SU-DHL-6 (cell line): ENCODE measurements around the gene DRC7.

Source experiments
- H2AFZ ChIP-seq: fragments of 200-600 bp; sonication (generic); 2 replicates; pipeline ENCODE4 v1.6.1; 2014; ENCODE audit warnings: low read depth, mild to moderate bottlenecking, moderate library complexity, mixed read lengths, antibody characterized with exemption, low read length; ENCODE audit not compliant: severe bottlenecking
- H3F3A ChIP-seq: fragments of 200-600 bp; shearing (Covaris generic); 2 replicates; pipeline ENCODE4 v1.6.0; 2016; ENCODE audit warnings: antibody characterized with exemption, mild to moderate bottlenecking; ENCODE audit not compliant: insufficient read depth
- H3K27ac ChIP-seq: fragments of 200-600 bp; sonication (generic); 2 replicates; pipeline ENCODE4 v1.5.1; 2016; ENCODE audit warnings: low read depth, mild to moderate bottlenecking, low read length, moderate library complexity, mixed read lengths
- H3K27me3 ChIP-seq: fragments of 200-600 bp; sonication (generic), shearing (Covaris generic); 2 replicates; pipeline ENCODE4 v1.6.0; 2014; ENCODE audit warnings: mild to moderate bottlenecking, low read length
- H3K36me3 ChIP-seq: fragments of 200-600 bp; sonication (generic); 2 replicates; pipeline ENCODE4 v1.6.1; 2014; ENCODE audit warnings: mild to moderate bottlenecking, low read length, mixed read lengths
- H3K4me2 ChIP-seq: fragments of 300-600, 200-600 bp; shearing (Covaris generic), sonication (generic); 2 replicates; pipeline ENCODE4 v1.6.0; 2014; ENCODE audit warnings: low read length, low read depth, mild to moderate bottlenecking; ENCODE audit not compliant: poor library complexity, severe bottlenecking
- H3K4me3 ChIP-seq: fragments of 200-600 bp; sonication (generic); 2 replicates; pipeline ENCODE4 v1.5.1; 2014; ENCODE audit warnings: antibody characterized with exemption, low read length, mild to moderate bottlenecking, mixed read lengths; ENCODE audit not compliant: insufficient read depth, poor library complexity, severe bottlenecking
- H3K79me2 ChIP-seq: fragments of 200-600 bp; sonication (generic); 2 replicates; pipeline ENCODE4 v1.6.1; 2014; ENCODE audit warnings: mild to moderate bottlenecking, low read length, moderate library complexity; ENCODE audit not compliant: insufficient read depth
- H3K9ac ChIP-seq: fragments of 200-600 bp; sonication (generic); 2 replicates; pipeline ENCODE4 v1.7.0; 2014; ENCODE audit warnings: mild to moderate bottlenecking, low read length
- H3K9me2 ChIP-seq: fragments of 200-600 bp; sonication (generic); replicated peaks from 2 replicates; pipeline ENCODE4 v1.6.1; 2014; ENCODE audit warnings: low read length; ENCODE audit not compliant: insufficient read depth
- H3K9me3 ChIP-seq: fragments of 200-600 bp; sonication (generic); 2 replicates; pipeline ENCODE4 v1.6.1; 2014; ENCODE audit warnings: low read length, mixed read lengths; ENCODE audit not compliant: insufficient read depth
- H4K20me1 ChIP-seq: fragments of 200-600 bp; sonication (generic); 2 replicates; pipeline ENCODE4 v1.6.1; 2014; ENCODE audit warnings: low read depth, mild to moderate bottlenecking, antibody characterized with exemption, low read length, moderate library complexity, mixed read lengths
- EZH2phosphoT487 ChIP-seq: fragments of 200-600 bp; sonication (generic), shearing (Covaris generic); conservative IDR thresholded peaks from 2 replicates; pipeline ENCODE4 v1.6.1; 2018; ENCODE audit warnings: mild to moderate bottlenecking, antibody characterized with exemption, low read length, moderate library complexity, mixed read lengths
- TF ChIP-seq, protein P1 (sequence below): fragments of 200-600 bp; sonication (generic); IDR thresholded peaks from one replicate; pipeline ENCODE4 v1.5.1; 2017; ENCODE audit warnings: antibody characterized with exemption, mild to moderate bottlenecking, low read length, moderate library complexity; ENCODE audit not compliant: insufficient read depth, poor library complexity, severe bottlenecking

DRC7 gene

GRCh38 chr16:57672416-57672815, 22.2 kb upstream of the DRC7 start:
- no peak overlapping the region for H3K27ac ChIP-seq
- H3K9me2 ChIP-seq = no peaks in the 10 kb centered on the region
- no peak overlapping the region for H3K4me3 ChIP-seq
- H3K9ac ChIP-seq = no peak overlapping the region
- TF ChIP-seq EZH2phosphoT487 = no peak
- H3K9me3 ChIP-seq = no peaks in the 10 kb centered on the region
- no peaks in the 10 kb centered on the region for H4K20me1 ChIP-seq
- H3K4me2 ChIP-seq = no peak overlapping the region
- H3K36me3 ChIP-seq = no peaks in the 10 kb centered on the region
- H2AFZ ChIP-seq = no peak overlapping the region
- H3K27me3 ChIP-seq = no peaks in the 10 kb centered on the region
- H3K79me2 ChIP-seq = no peaks in the 10 kb centered on the region
- H3F3A ChIP-seq = no peaks in the 10 kb centered on the region

GRCh38 chr16:57672824-57673223, 21.8 kb upstream of the DRC7 start:
- Histone ChIP-seq H3F3A (no peaks in the 10 kb centered on the region), H3K4me2 (no peak overlapping the region), H3K9ac (no peak overlapping the region), H3K9me3 (no peaks in the 10 kb centered on the region), H3K27me3 (no peaks in the 10 kb centered on the region), H3K27ac (no peak overlapping the region), H2AFZ (no peak overlapping the region), H3K4me3 (no peak overlapping the region), H3K9me2 (no peaks in the 10 kb centered on the region), H3K36me3 (no peaks in the 10 kb centered on the region), H3K79me2 (no peaks in the 10 kb centered on the region), H4K20me1 (no peaks in the 10 kb centered on the region)
- TF ChIP-seq EZH2phosphoT487 = no peak
- TF ChIP-seq, protein P1, sequence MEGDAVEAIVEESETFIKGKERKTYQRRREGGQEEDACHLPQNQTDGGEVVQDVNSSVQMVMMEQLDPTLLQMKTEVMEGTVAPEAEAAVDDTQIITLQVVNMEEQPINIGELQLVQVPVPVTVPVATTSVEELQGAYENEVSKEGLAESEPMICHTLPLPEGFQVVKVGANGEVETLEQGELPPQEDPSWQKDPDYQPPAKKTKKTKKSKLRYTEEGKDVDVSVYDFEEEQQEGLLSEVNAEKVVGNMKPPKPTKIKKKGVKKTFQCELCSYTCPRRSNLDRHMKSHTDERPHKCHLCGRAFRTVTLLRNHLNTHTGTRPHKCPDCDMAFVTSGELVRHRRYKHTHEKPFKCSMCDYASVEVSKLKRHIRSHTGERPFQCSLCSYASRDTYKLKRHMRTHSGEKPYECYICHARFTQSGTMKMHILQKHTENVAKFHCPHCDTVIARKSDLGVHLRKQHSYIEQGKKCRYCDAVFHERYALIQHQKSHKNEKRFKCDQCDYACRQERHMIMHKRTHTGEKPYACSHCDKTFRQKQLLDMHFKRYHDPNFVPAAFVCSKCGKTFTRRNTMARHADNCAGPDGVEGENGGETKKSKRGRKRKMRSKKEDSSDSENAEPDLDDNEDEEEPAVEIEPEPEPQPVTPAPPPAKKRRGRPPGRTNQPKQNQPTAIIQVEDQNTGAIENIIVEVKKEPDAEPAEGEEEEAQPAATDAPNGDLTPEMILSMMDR = no peak

DNA sequence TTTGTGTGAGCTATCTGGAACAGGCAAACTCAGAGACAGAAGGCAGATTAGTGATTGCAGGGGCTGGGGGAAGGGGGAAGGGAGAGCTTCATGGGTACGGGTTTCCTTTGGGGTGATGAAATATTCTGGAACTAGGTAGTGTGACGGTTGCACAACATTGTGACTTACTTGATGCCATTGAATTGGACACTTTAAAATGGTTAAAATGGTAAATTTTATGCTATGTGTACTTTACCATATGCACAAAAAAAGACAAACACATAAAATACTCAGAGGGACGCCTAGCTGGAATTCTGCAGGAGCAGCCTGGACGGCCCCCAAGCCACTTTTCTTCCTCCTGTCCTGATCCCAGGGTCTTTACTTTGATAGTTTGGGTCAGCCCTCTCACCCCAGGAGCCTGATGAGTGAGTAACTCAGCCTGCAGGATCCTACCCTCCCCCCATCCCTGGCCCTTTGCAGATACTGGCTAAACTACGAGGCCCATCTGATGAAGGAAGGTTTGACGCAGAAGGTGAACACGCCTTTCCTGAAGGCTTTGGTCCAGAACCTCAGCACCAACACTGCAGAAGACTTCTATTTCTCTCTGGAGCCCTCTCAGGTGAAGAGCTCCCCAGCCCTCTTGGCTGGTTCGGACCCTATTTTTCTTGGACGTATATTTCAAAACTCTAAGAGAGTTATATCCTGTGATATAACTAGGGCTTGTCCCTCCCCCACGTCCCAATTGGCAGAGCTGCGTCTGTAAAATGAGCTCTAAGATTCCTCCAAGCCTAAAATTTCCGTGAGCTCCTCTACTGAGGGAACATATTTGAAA, 18.7 kb upstream of the DRC7 start:
- Histone ChIP-seq H3F3A (no peaks in the 10 kb centered on the region), H3K27me3 (no peaks in the 10 kb centered on the region), H2AFZ (no peak overlapping the region), H4K20me1 (no peaks in the 10 kb centered on the region), H3K79me2 (no peaks in the 10 kb centered on the region), H3K27ac (no peak overlapping the region), H3K4me2 (no peak overlapping the region), H3K9me2 (no peaks in the 10 kb centered on the region), H3K9ac (no peak overlapping the region), H3K9me3 (no peaks in the 10 kb centered on the region), H3K4me3 (no peak overlapping the region), H3K36me3 (no peaks in the 10 kb centered on the region)
- TF ChIP-seq, protein P1 = no peak
- TF ChIP-seq EZH2phosphoT487 = no peak

DNA sequence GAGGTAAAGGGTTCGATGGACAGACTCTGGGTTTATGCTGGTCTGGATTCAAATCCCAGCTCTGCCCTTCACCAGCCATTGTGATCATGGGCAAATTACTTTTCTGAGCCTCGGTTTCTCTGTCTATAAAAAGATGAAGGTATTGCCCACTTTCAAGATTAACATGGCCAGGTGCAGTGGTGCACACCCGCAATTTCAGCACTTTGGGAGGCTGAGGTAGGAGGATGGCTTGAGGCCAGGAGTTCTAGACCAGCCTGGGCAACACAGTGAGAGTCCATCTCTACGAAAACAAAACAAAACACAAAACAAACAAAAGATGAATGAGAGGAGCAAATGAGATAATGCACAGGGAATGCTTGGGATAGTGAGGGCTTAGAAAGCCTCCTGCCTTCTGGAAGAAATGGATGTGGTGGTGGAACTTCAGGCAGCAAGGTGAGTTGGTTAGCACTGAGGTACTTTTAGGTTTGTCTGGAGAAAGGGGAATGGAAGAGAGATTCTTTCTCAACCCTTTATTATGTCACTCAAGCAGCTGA, 18.0 kb upstream of the DRC7 start:
- Histone ChIP-seq H3K79me2 (no peaks in the 10 kb centered on the region), H3K4me2 (no peak overlapping the region), H3K9me2 (no peaks in the 10 kb centered on the region), H3K27me3 (no peaks in the 10 kb centered on the region), H3F3A (no peaks in the 10 kb centered on the region), H3K4me3 (no peak overlapping the region), H3K9me3 (no peaks in the 10 kb centered on the region), H3K27ac (no peak overlapping the region), H2AFZ (no peak overlapping the region), H4K20me1 (no peaks in the 10 kb centered on the region), H3K9ac (no peak overlapping the region), H3K36me3 (no peaks in the 10 kb centered on the region)
- TF ChIP-seq, protein P1 = no peak
- no peak for TF ChIP-seq EZH2phosphoT487
